OCI-LY7 (cell line): ENCODE measurements around the gene ABCA13. TPM values are rescaled to one million over a fixed set of nuclear protein-coding genes. Genes with fewer than 3 reads are reported as not detected.

Experiments used
- BruUV-seq: library from RNA; stranded (reverse); fragments of 400-500 nt; replicated peaks from 2 replicates; lab custom pipeline; 2021; lab: Mats Ljungman, UMichigan
- CTCF ChIA-PET: fragments of 300-600 bp; sonication (Branson Sonifier 250); formaldehyde crosslinking; loops from one replicate; lab custom pipeline; 2022; ENCODE audit warnings: antibody characterized with exemption; ENCODE audit not compliant: unreplicated experiment; lab: Charles Lee
- POLR2A ChIA-PET: fragments of 300-600 bp; sonication (Branson Sonifier 250); formaldehyde crosslinking; loops from one replicate; lab custom pipeline; 2022; ENCODE audit warnings: antibody characterized with exemption; lab: Charles Lee
- DNase-seq: peaks from one replicate; pipeline ENCODE4 v3.0.0-alpha.2; 2015; ENCODE audit warnings: low spot score
- H2AFZ ChIP-seq: fragments of 200-600 bp; sonication (generic), shearing (Covaris generic); 2 replicates; pipeline ENCODE4 v1.6.1; 2014; ENCODE audit warnings: mild to moderate bottlenecking, antibody characterized with exemption, low read length, moderate library complexity
- H3K27ac ChIP-seq: fragments of 200-600 bp; sonication (generic); 2 replicates; pipeline ENCODE4 v1.5.1; 2014; ENCODE audit warnings: mixed run types, low read depth, mild to moderate bottlenecking, moderate library complexity, low read length, inconsistent platforms; ENCODE audit not compliant: poor library complexity, severe bottlenecking
- H3K36me3 ChIP-seq: fragments of 200-600 bp; sonication (generic); 2 replicates; pipeline ENCODE4 v1.6.1; 2014; ENCODE audit warnings: mild to moderate bottlenecking, antibody characterized with exemption, low read length, moderate library complexity, mixed read lengths; ENCODE audit not compliant: insufficient read depth
- H3K4me1 ChIP-seq: fragments of 200-600 bp; sonication (generic); 2 replicates; pipeline ENCODE4 v1.5.1; 2014; ENCODE audit warnings: mild to moderate bottlenecking, low read length; ENCODE audit not compliant: insufficient read depth, poor library complexity, severe bottlenecking
- H3K4me2 ChIP-seq: fragments of 200-600 bp; sonication (generic); 2 replicates; pipeline ENCODE4 v1.6.1; 2014; ENCODE audit warnings: mild to moderate bottlenecking, low read length
- H3K4me3 ChIP-seq: fragments of 200-600 bp; sonication (generic); 2 replicates; pipeline ENCODE4 v1.5.1; 2014; ENCODE audit warnings: mild to moderate bottlenecking, low read depth, low read length; ENCODE audit not compliant: poor library complexity, severe bottlenecking
- H3K79me2 ChIP-seq: fragments of 200-600 bp; sonication (generic); 2 replicates; pipeline ENCODE4 v1.6.1; 2016; ENCODE audit warnings: low read depth, mild to moderate bottlenecking, low read length, moderate library complexity, mixed read lengths; ENCODE audit not compliant: insufficient read depth
- H3K9me2 ChIP-seq: fragments of 200-600 bp; sonication (generic); 2 replicates; pipeline ENCODE4 v1.6.1; 2016; ENCODE audit warnings: mild to moderate bottlenecking, low read length, mixed read lengths; ENCODE audit not compliant: insufficient read depth
- H3K9me3 ChIP-seq: fragments of 200-600 bp; sonication (generic); 2 replicates; pipeline ENCODE4 v1.6.1; 2014; ENCODE audit warnings: mild to moderate bottlenecking, mixed run types, low read length, mixed read lengths
- H4K20me1 ChIP-seq: fragments of 200-600 bp; sonication (generic); 2 replicates; pipeline ENCODE4 v1.6.1; 2014; ENCODE audit warnings: mild to moderate bottlenecking, antibody characterized with exemption, low read length, moderate library complexity, mixed read lengths; ENCODE audit not compliant: insufficient read depth
- EZH2phosphoT487 ChIP-seq: fragments of 200-600 bp; sonication (generic); IDR thresholded peaks from 2 replicates; pipeline ENCODE4 v1.6.1; 2018; ENCODE audit warnings: low read depth, borderline replicate concordance, mild to moderate bottlenecking, mixed run types, antibody characterized with exemption, low read length, moderate library complexity, mixed read lengths
- intact Hi-C: fragments of 100-400 bp; cut with micrococcal nuclease; formaldehyde crosslinking; loops from one replicate; pipeline ENCODE4 v1.10.0; 2022; ENCODE audit not compliant: unreplicated experiment
- total RNA-seq, 2 experiments: library from RNA; depleted of rRNA in 1 of 2; stranded (reverse); fragments of >200 nt in 1 of 2; shearing (Covaris generic) in 1 of 2; gene quantifications; 2 replicates each; pipeline ENCODE4 v1.2.3, GENCODE V29; 2014 to 2022
- TF ChIP-seq, protein P1 (sequence below): fragments of 200-600 bp; sonication (generic); conservative IDR thresholded peaks from 2 replicates; pipeline ENCODE4 v1.5.1; 2014; ENCODE audit warnings: mild to moderate bottlenecking, antibody characterized with exemption, low read length, moderate library complexity, mixed read lengths

The ABCA13 gene
- total RNA-seq, 2 experiments from 2014 or later, result not detected

DNA sequence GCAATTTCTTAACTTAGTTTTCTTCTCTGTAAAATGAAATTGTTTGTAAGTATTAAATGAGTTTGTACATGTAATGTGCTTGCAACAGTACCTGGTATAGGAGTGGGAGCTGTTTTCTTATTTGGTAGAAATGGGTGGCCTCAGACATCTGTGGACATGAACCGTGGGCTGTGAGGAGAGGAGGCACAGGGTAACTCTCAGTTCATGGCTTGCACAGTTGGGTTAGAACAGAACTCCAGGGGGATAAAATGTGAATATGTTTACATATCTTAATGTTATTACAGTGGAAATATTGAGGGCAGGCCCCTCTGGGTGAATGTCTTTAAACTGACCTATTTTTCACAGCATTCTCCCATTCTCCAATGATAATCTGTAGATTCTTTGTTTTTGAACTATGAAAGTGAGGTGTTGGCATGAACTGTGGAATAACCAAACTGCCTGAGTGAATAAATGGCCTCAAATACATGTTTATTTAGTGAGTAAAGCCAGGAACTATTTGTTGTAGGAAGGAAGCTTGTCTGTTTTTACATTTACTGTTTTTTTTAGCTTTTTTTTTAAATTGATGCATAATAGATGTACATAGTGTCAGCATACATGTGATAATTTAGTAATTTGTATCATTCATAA lies 2.6 kb downstream of the ABCA13 start:
- TF ChIP-seq EZH2phosphoT487, result no peak
- TF ChIP-seq, protein P1, sequence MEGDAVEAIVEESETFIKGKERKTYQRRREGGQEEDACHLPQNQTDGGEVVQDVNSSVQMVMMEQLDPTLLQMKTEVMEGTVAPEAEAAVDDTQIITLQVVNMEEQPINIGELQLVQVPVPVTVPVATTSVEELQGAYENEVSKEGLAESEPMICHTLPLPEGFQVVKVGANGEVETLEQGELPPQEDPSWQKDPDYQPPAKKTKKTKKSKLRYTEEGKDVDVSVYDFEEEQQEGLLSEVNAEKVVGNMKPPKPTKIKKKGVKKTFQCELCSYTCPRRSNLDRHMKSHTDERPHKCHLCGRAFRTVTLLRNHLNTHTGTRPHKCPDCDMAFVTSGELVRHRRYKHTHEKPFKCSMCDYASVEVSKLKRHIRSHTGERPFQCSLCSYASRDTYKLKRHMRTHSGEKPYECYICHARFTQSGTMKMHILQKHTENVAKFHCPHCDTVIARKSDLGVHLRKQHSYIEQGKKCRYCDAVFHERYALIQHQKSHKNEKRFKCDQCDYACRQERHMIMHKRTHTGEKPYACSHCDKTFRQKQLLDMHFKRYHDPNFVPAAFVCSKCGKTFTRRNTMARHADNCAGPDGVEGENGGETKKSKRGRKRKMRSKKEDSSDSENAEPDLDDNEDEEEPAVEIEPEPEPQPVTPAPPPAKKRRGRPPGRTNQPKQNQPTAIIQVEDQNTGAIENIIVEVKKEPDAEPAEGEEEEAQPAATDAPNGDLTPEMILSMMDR, result no peak

DNA sequence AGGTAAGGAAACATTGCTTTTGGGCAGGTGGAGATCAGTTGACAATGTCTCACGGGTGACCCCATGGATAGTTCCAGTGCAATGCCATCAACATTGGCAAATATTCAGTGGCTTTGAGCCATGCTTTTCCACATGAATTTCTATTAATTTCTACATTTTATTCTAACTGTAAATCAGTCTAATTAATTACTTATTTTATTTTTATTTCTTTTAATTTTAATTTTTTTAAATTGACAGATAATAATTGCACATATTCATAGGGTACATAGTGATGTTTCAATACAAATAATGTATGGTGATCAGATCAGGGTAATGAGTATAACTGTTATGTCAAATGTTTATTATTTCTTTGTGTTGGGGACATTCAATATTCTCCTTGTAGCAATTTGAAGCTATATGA lies 3.8 kb downstream of the ABCA13 start:
- CTCF ChIA-PET, result no interaction called here
- no peaks in the 10 kb centered on the region for H4K20me1 ChIP-seq
- H3K4me3 ChIP-seq, result no peak overlapping the region
- no peak overlapping the region for H3K4me2 ChIP-seq
- no TSS peak for BruUV-seq
- no peak for DNase-seq
- H3K27ac ChIP-seq, result no peak overlapping the region
- H3K9me2 ChIP-seq, result no peaks in the 10 kb centered on the region
- H3K9me3 ChIP-seq, result no peaks in the 10 kb centered on the region
- POLR2A ChIA-PET, result no interaction called here
- H2AFZ ChIP-seq, result no peak overlapping the region
- no peaks in the 10 kb centered on the region for H3K4me1 ChIP-seq
- H3K79me2 ChIP-seq, result no peaks in the 10 kb centered on the region
- TF ChIP-seq, protein P1, result no peak
- no peak for TF ChIP-seq EZH2phosphoT487
- intact Hi-C loops, result no loop called here
- no peaks in the 10 kb centered on the region for H3K36me3 ChIP-seq

More for the DNA sequence above, 2.6 kb downstream of the ABCA13 start:
- no peak overlapping the region for H3K4me3 ChIP-seq
- no peaks in the 10 kb centered on the region for H3K79me2 ChIP-seq
- no TSS peak for BruUV-seq
- no peak for DNase-seq
- no peak overlapping the region for H3K4me2 ChIP-seq
- H2AFZ ChIP-seq, result no peak overlapping the region
- H3K36me3 ChIP-seq, result no peaks in the 10 kb centered on the region
- CTCF ChIA-PET, result no interaction called here
- POLR2A ChIA-PET, result no interaction called here
- H3K4me1 ChIP-seq, result no peaks in the 10 kb centered on the region
- no peaks in the 10 kb centered on the region for H3K9me3 ChIP-seq
- no peaks in the 10 kb centered on the region for H3K9me2 ChIP-seq
- no peaks in the 10 kb centered on the region for H4K20me1 ChIP-seq
- intact Hi-C loops, result no loop called here
- no peak overlapping the region for H3K27ac ChIP-seq

DNA sequence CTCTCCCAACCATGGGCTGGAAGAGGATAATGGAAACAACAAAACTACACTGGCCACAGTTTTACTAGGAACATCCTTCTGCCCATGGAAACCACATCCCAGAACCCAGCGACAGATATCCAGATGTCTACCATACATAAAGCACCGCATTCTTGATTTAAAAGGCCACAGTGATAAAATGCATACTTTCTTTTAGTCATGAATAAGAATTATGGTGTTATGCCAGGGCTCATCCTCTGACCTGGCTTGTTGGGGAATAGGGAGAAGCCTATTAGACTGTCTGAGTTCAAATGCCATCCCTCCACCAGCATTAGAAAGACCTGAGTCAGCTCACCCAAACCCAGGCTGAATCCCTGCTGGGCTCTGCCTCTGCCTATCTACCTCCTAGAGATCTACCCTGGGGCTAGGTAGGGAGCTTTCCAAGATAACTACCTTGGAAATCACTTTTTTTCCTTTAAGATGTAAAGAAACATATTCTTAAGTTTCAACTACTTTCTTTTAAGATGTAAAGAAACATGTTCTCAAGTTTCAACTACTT lies 5.2 kb downstream of the ABCA13 start:
- DNase-seq, result no peak
- Histone ChIP-seq H3K36me3 (no peaks in the 10 kb centered on the region), H3K27ac (no peak overlapping the region), H3K4me3 (no peak overlapping the region), H3K79me2 (no peaks in the 10 kb centered on the region), H3K4me1 (no peaks in the 10 kb centered on the region), H4K20me1 (no peaks in the 10 kb centered on the region), H3K9me3 (no peaks in the 10 kb centered on the region), H2AFZ (no peak overlapping the region), H3K4me2 (no peak overlapping the region), H3K9me2 (no peaks in the 10 kb centered on the region)
- intact Hi-C loops, result no loop called here
- no peak for TF ChIP-seq EZH2phosphoT487
- TF ChIP-seq, protein P1, result no peak
- BruUV-seq, result no TSS peak
- ChIA-PET CTCF (no interaction called here), POLR2A (interaction anchor here (1.3 kb wide), 1 partner anchor 14 kb away, joined by 3 read pairs; no protein-coding TSS in a partner anchor)
